Stimulated activated CD4-positive, alpha-beta T cell treated with anti-CD3 and anti-CD28 coated beads, Interleukin-4, amount 100 ng/mL, for 4 hours (primary cell): Measurements from ENCODE around the gene ALPI.

Experiments
- DNase-seq, 2 experiments: peaks; one replicate each; pipeline ENCODE4 v3.0.0-alpha.2; 2020

Gene ALPI

DNA sequence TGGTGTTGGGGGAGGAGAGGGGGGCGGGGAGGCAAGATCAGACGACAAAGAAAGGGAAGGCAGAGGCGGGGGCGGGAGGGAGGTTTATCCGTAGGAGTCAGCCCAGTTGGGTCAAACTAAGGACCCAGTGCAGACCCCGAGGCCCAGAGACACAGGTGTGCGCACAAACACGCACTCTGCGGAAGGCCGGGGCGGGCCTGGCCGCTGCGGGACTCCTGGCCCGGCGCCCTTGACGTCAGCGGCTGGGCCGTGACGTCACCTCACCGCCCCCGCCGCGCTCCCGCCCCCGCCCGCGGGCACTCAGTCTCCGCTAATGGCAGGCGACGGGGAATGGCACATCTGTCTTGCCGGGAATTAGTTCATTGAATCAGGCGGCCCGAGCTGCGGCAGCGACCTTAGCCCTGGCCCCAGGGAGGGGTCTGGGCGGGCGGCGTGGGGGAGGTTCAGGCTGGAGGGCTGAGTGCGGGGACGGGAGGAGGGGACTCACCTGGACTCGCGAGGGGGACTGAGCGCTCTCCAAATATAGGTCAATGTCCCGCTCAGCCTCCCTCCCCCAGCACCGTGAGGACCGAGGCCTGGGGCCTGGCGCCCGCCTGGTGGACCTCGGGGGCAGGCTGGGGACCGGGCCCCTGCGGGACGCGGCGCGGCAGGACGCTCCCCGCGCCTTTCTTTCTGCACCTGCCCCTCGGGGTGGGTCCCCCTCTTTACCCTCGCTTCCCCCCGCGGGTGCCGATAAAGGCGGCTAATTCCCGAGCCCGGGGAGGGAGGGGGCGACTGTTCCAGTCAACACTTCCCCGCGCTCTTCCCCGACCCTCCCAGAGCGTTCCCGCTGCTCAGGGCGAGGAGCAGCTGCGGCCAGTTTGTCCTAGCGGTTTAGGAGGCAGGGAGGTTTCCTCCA is 47.2 kb downstream of the ALPI start:
- peak; percentile 43 to 56 for DNase-seq

GRCh38 chr2:232503809-232504323 is 47.9 kb downstream of the ALPI start:
- no peak for DNase-seq

DNA sequence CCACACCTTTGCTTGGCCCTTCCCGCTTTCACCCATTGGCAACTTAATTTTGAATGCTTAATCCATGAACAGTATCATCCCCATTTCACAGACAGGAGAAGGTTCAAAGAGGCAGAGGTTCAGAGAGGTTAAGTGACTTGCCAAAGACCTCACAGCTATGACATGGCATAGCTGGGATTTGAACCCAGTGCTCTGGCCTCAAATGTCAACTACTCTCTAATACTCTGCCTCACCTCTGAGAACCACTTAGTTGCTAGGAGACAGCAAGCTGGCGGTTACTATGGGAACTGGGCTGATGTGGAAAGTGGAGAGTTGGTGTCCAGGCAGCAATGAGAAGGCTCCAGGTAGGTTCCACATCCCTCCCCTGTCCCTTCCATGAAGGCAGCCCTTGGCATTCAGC is 48.5 kb downstream of the ALPI start:
- no peak for DNase-seq

- no peak for DNase-seq
Measured at GRCh38 chr2:232505856-232506255, 49.9 kb downstream of the ALPI start.

GRCh38 chr2:232506709-232507108 is 50.8 kb downstream of the ALPI start:
- DNase-seq, result no peak

GRCh38 chr2:232508251-232508650 is 52.3 kb downstream of the ALPI start:
- no peak for DNase-seq
